ENCODE data around the gene C10orf95. TPM values are rescaled to one million over a fixed set of nuclear protein-coding genes. Genes with fewer than 3 reads are reported as not detected.

Gene C10orf95
- polyA plus RNA-seq, 1 experiment, result not detected

- Histone ChIP-seq H3K27me3 (ENCODE audit: control insufficient read depth, insufficient read depth, low read length) (peaks cover 7% of the 10 kb centered on the region), H3K9me3 (ENCODE audit: control insufficient read depth, insufficient read depth, low read length) (no peaks in the 10 kb centered on the region; the same call in 1 of the 2 replicates), H3K4me3 (ENCODE audit: low read depth, low read length) (no peak overlapping the region), H3K27ac (ENCODE audit: low read depth, low read length) (no peak overlapping the region)
- POLR2A ChIA-PET, result no interaction called here
- no peak for TF ChIP-seq CTCF (IDR thresholded peaks at IDR 0.05; ENCODE audit: low read depth, low read length)
- CTCF ChIA-PET, result interaction anchor here (1.1 kb wide), 1 partner anchor 17 kb away, joined by 3 read pairs; no protein-coding TSS in a partner anchor
- DNase-seq (ENCODE audit: low read depth, low spot score), result no peak
Observed at GRCh38 chr10:102405632-102406031, 45.7 kb downstream of the C10orf95 start.

GRCh38 chr10:102405108-102405571 lies 46.2 kb downstream of the C10orf95 start:
- Histone ChIP-seq H3K4me3 (ENCODE audit: low read depth, low read length) (no peak overlapping the region), H3K27me3 (ENCODE audit: control insufficient read depth, insufficient read depth, low read length) (peaks cover 3% of the 10 kb centered on the region), H3K9me3 (ENCODE audit: control insufficient read depth, insufficient read depth, low read length) (no peaks in the 10 kb centered on the region; the same call in 1 of the 2 replicates), H3K27ac (ENCODE audit: low read depth, low read length) (no peak overlapping the region)
- DNase-seq (ENCODE audit: low read depth, low spot score), result no peak
- TF ChIP-seq CTCF (IDR thresholded peaks at IDR 0.05; ENCODE audit: low read depth, low read length), result no peak
- POLR2A ChIA-PET, result no interaction called here
- CTCF ChIA-PET, result interaction anchor here (0.6 to 1.0 kb wide), 2 partner anchors 9 to 236 kb away, joined by 3 read pairs; no protein-coding TSS in a partner anchor

DNA sequence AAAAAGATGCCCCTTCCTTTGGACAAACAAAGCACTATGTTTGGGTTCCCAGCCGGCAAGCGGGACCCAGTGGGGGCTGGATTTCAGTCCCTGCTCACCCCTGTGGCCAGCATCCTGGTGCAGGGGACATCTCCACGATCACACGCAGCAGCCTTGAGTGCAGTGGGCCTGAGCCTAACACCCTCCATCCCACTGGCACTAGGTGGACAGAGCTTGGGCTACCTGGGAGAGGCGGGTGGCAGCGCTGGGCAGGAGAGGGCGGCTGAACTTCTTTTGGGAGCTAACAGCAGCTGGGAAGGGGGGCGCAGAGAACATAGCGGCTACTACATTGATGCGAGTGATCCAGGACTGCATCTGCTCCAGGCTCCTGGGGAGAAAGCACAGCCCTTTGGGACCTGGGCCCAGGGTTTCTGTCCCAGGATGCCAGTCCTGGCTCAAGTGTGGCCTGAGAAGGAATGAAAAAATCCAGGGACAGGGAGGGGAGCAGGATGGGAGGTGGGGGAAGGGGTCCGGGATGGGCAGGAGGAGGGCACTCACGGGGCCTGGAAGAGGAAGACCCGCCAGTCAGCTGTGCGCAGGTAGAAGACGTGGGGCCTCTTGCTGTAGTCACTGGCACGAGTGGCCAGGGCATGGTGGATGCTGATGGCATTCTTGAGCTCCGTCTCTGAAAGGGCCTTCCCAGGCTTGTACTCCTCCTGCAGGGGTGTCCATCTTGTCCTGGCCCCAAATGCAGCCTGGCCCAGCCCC lies 46.8 kb downstream of the C10orf95 start:
- no peak for DNase-seq (ENCODE audit: low read depth, low spot score)
- Histone ChIP-seq H3K9me3 (ENCODE audit: control insufficient read depth, insufficient read depth, low read length) (no peaks in the 10 kb centered on the region; the same call in 1 of the 2 replicates), H3K4me3 (ENCODE audit: low read depth, low read length) (no peak overlapping the region), H3K27me3 (ENCODE audit: control insufficient read depth, insufficient read depth, low read length) (peaks cover 3% of the 10 kb centered on the region), H3K27ac (ENCODE audit: low read depth, low read length) (no peak overlapping the region)
- no peak for TF ChIP-seq CTCF (IDR thresholded peaks at IDR 0.05; ENCODE audit: low read depth, low read length)
- POLR2A ChIA-PET, result interaction anchor here (0.7 to 1.3 kb wide), 4 partner anchors 16 to 48 kb away, joined by 3 to 10 read pairs (median 6); partner anchors contain the start of gene FBXL15
- CTCF ChIA-PET, result interaction anchor here (0.6 to 1.8 kb wide), 6 partner anchors 8 to 235 kb away, joined by 3 to 9 read pairs (median 4); no protein-coding TSS in a partner anchor

DNA sequence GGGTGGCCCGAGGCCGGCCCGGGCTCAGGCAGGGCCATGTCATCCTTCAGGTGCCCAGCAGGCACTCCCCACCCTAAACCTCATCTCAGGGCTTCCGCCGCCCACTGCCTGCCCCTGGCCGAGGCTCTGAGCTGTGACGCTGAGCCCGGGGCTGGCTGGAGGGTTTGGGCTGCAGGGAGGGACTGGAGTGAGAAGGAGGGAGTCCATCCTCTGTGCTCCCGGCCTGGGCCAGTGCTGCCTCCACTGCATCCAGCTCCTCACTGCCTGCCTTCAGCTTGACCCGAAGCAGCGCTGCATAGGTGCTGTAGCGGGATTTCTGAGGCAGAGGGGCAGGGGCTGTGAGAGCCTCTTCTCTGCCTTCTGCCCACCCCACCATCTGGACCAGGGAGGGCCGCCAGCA lies 48.2 kb downstream of the C10orf95 start:
- DNase-seq (ENCODE audit: low read depth, low spot score), result no peak
- POLR2A ChIA-PET, result interaction anchor here (0.7 kb wide), 1 partner anchor 19 kb away, joined by 4 read pairs; no protein-coding TSS in a partner anchor

More for the DNA sequence above, 48.2 kb downstream of the C10orf95 start:
- no peaks in the 10 kb centered on the region; the same call in 1 of the 2 replicates for H3K9me3 ChIP-seq (ENCODE audit: control insufficient read depth, insufficient read depth, low read length)
- H3K27ac ChIP-seq (ENCODE audit: low read depth, low read length), result no peak overlapping the region
- H3K4me3 ChIP-seq (ENCODE audit: low read depth, low read length), result no peak overlapping the region
- peaks cover 3% of the 10 kb centered on the region for H3K27me3 ChIP-seq (ENCODE audit: control insufficient read depth, insufficient read depth, low read length)
- CTCF ChIA-PET, result interaction anchor here (0.6 to 1.8 kb wide), 8 partner anchors 8 to 234 kb away, joined by 3 to 9 read pairs (median 4); no protein-coding TSS in a partner anchor
- no peak for TF ChIP-seq CTCF (IDR thresholded peaks at IDR 0.05; ENCODE audit: low read depth, low read length)
